ENCODE measurements around the gene STH. TPM values are rescaled to one million over a fixed set of nuclear protein-coding genes. Genes with fewer than 3 reads are reported as not detected.

The STH gene
- total RNA-seq, 1 experiment from 2014 or later: not detected

GRCh38 chr17:46011711-46012505, 12.9 kb downstream of the STH start:
- Histone ChIP-seq H3K27me3 (ENCODE audit: control insufficient read depth, insufficient read depth, low read length) (no peaks in the 10 kb centered on the region), H3K9me3 (ENCODE audit: control insufficient read depth, insufficient read depth, low read depth, low read length) (no peaks in the 10 kb centered on the region), H3K27ac (ENCODE audit: low read length) (no peak overlapping the region), H3K4me1 (ENCODE audit: control insufficient read depth, insufficient read depth, low read length) (no peaks in the 10 kb centered on the region), H3K36me3 (ENCODE audit: control insufficient read depth, insufficient read depth, low read length) (no peaks in the 10 kb centered on the region), H3K4me3 (ENCODE audit: low read depth in 2 of 2, low read length in 2 of 2) (no peak overlapping the region)
- intact Hi-C loops (cut with micrococcal nuclease; ENCODE audit: unreplicated experiment): no loop called here
- TF ChIP-seq TCF7L2 (IDR thresholded peaks at IDR 0.05; ENCODE audit: low read depth, low read length) (no peak), POLR2AphosphoS5 (IDR thresholded peaks at IDR 0.05; ENCODE audit: low read depth, low read length) (no peak), CTCF (IDR thresholded peaks at IDR 0.05) (no peak), REST (IDR thresholded peaks at IDR 0.05; ENCODE audit: insufficient read depth in 1 of 2, low read depth in 2 of 2, low read length in 1 of 2) (no peak), SIN3A (IDR thresholded peaks at IDR 0.05; ENCODE audit: borderline replicate concordance, insufficient read depth, low read depth, low read length) (no peak)
- ChIA-PET POLR2A (no interaction called here), CTCF (no interaction called here)
- in situ Hi-C loops (cut with HindIII; ENCODE audit: low pct_unique_long_range_greater_than_20kb, low sequenced_read_pairs): no loop called here
- no TSS peak for BruUV-seq (replicated peaks)
- ATAC-seq: no peak
- DNase-seq (ENCODE audit: low read depth, low spot score): no peak

- ChIA-PET POLR2A (no interaction called here), CTCF (no interaction called here)
- Histone ChIP-seq H3K4me1 (ENCODE audit: control insufficient read depth, insufficient read depth, low read length) (no peaks in the 10 kb centered on the region), H3K9me3 (ENCODE audit: control insufficient read depth, insufficient read depth, low read depth, low read length) (no peaks in the 10 kb centered on the region), H3K36me3 (ENCODE audit: control insufficient read depth, insufficient read depth, low read length) (no peaks in the 10 kb centered on the region), H3K27me3 (ENCODE audit: control insufficient read depth, insufficient read depth, low read length) (no peaks in the 10 kb centered on the region), H3K4me3 (ENCODE audit: low read depth in 2 of 2, low read length in 2 of 2) (no peak overlapping the region), H3K27ac (ENCODE audit: low read length) (no peak overlapping the region)
- no TSS peak for BruUV-seq (replicated peaks)
- no peak for TF ChIP-seq SIN3A (IDR thresholded peaks at IDR 0.05; ENCODE audit: borderline replicate concordance, insufficient read depth, low read depth, low read length)
- TF ChIP-seq POLR2AphosphoS5 (IDR thresholded peaks at IDR 0.05; ENCODE audit: low read depth, low read length): no peak
- no peak for TF ChIP-seq CTCF (IDR thresholded peaks at IDR 0.05)
- TF ChIP-seq TCF7L2 (IDR thresholded peaks at IDR 0.05; ENCODE audit: low read depth, low read length): no peak
- TF ChIP-seq REST (IDR thresholded peaks at IDR 0.05; ENCODE audit: insufficient read depth in 1 of 2, low read depth in 2 of 2, low read length in 1 of 2): no peak
- in situ Hi-C loops (cut with HindIII; ENCODE audit: low pct_unique_long_range_greater_than_20kb, low sequenced_read_pairs) (no loop called here), intact Hi-C loops (cut with micrococcal nuclease; ENCODE audit: unreplicated experiment) (no loop called here)
- ATAC-seq (no peak), DNase-seq (ENCODE audit: low read depth, low spot score) (no peak)
These were observed 13.5 kb downstream of the STH start for GRCh38 chr17:46012506-46013079.
